Brain microvascular endothelial cell (primary cell): ENCODE data around the gene C3orf22.

ENCODE experiments used
- DNase-seq: peaks from one replicate; pipeline ENCODE4 v3.0.0-alpha.2; 2020
- H3K27ac ChIP-seq: fragments of 250-450 bp; sonication (Bioruptor Pico); 2 replicates; pipeline ENCODE4 v1.5.1; 2020; ENCODE audit warnings: mild to moderate bottlenecking, moderate library complexity
- H3K27me3 ChIP-seq: fragments of 250-450 bp; sonication (Bioruptor Pico); replicated peaks from 2 replicates; pipeline ENCODE4 v1.5.1; 2020; ENCODE audit warnings: mild to moderate bottlenecking
- H3K36me3 ChIP-seq: fragments of 250-450 bp; sonication (Bioruptor Pico); replicated peaks from 2 replicates; pipeline ENCODE4 v1.5.1; 2020; ENCODE audit warnings: mild to moderate bottlenecking
- H3K4me3 ChIP-seq: 2 replicates; pipeline ENCODE4 v1.5.1; 2011; ENCODE audit warnings: low read depth, mild to moderate bottlenecking, control low read depth, low read length, moderate library complexity
- CTCF ChIP-seq: IDR thresholded peaks from 2 replicates; pipeline ENCODE4 v1.5.1; 2011; ENCODE audit warnings: low read depth, mild to moderate bottlenecking, moderate library complexity, low read length, control low read depth, inconsistent platforms; ENCODE audit errors: missing control alignments
- in situ Hi-C: cut with HindIII; loops from 2 replicates; pipeline ENCODE4 v1.10.0; 2017; ENCODE audit warnings: low sequenced_read_pairs, low pct_ligation_motif_present

Gene C3orf22

GRCh38 chr3:126550488-126551051 lies 8.2 kb downstream of the C3orf22 start:
- no peak for TF ChIP-seq CTCF
- no peak overlapping the region for H3K27ac ChIP-seq
- no peak for DNase-seq
- no peak overlapping the region for H3K4me3 ChIP-seq
- in situ Hi-C loops, result no loop called here
- no peaks in the 10 kb centered on the region for H3K36me3 ChIP-seq
- peaks cover 20% of the 10 kb centered on the region for H3K27me3 ChIP-seq

GRCh38 chr3:126549861-126550487 lies 8.8 kb downstream of the C3orf22 start:
- no peak overlapping the region for H3K4me3 ChIP-seq
- no peak overlapping the region for H3K27ac ChIP-seq
- TF ChIP-seq CTCF, result no peak
- H3K27me3 ChIP-seq, result peaks cover 20% of the 10 kb centered on the region
- in situ Hi-C loops, result no loop called here
- DNase-seq, result no peak
- H3K36me3 ChIP-seq, result no peaks in the 10 kb centered on the region

GRCh38 chr3:126548556-126549466 lies 9.9 kb downstream of the C3orf22 start:
- in situ Hi-C loops, result no loop called here
- TF ChIP-seq CTCF, result no peak
- Histone ChIP-seq H3K27ac (no peak overlapping the region), H3K36me3 (no peaks in the 10 kb centered on the region), H3K27me3 (peaks cover 20% of the 10 kb centered on the region), H3K4me3 (no peak overlapping the region)
- no peak for DNase-seq

GRCh38 chr3:126547721-126548120 lies 11.0 kb downstream of the C3orf22 start:
- H3K27ac ChIP-seq, result no peak overlapping the region
- in situ Hi-C loops, result no loop called here
- no peak for DNase-seq
- TF ChIP-seq CTCF, result no peak
- H3K4me3 ChIP-seq, result no peak overlapping the region
- H3K36me3 ChIP-seq, result no peaks in the 10 kb centered on the region
- peaks cover 20% of the 10 kb centered on the region for H3K27me3 ChIP-seq

- H3K27ac ChIP-seq, result no peak overlapping the region
- no peaks in the 10 kb centered on the region for H3K36me3 ChIP-seq
- peaks cover 23% of the 10 kb centered on the region for H3K27me3 ChIP-seq
- in situ Hi-C loops, result no loop called here
- no peak for TF ChIP-seq CTCF
- H3K4me3 ChIP-seq, result no peak overlapping the region
- no peak for DNase-seq
Measured at GRCh38 chr3:126546549-126547239, 12.0 kb downstream of the C3orf22 start.
